HT1080 (cell line): Measurements from ENCODE around the gene NMRAL1. TPM values are rescaled to one million over a fixed set of nuclear protein-coding genes. Genes with fewer than 3 reads are reported as not detected.

Experiments used
- DNase-seq: peaks from one replicate; pipeline ENCODE4 v3.0.0-alpha.2; 2015; ENCODE audit warnings: low read depth
- total RNA-seq: library from RNA; depleted of rRNA; stranded (reverse); fragments of >200 nt; shearing (Covaris generic); gene quantifications from 2 replicates; pipeline ENCODE4 v1.2.3, GENCODE V29; 2014

NMRAL1 gene
- total RNA-seq, 1 experiment from 2014 or later: 33.8 TPM

DNA sequence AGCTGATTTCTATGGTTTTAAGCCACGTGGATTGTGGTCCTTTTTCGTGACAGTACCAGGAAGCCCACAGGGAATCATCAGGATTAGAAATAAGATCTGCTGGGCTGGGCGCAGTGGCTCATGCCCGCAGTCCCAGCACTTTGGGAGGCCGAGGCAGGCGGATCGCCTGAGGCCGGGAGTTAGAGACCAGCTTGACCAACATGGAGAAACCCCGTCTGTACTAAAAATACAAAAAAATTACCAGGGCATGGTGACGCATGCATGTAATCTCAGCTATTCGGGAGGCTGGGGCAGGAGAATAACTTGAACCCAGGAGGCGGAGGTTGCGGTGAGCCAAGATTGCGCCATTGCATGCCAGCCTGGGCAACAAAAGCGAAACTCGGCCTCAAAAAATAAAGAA, 6.5 kb downstream of the NMRAL1 start:
- DNase-seq: no peak

DNA sequence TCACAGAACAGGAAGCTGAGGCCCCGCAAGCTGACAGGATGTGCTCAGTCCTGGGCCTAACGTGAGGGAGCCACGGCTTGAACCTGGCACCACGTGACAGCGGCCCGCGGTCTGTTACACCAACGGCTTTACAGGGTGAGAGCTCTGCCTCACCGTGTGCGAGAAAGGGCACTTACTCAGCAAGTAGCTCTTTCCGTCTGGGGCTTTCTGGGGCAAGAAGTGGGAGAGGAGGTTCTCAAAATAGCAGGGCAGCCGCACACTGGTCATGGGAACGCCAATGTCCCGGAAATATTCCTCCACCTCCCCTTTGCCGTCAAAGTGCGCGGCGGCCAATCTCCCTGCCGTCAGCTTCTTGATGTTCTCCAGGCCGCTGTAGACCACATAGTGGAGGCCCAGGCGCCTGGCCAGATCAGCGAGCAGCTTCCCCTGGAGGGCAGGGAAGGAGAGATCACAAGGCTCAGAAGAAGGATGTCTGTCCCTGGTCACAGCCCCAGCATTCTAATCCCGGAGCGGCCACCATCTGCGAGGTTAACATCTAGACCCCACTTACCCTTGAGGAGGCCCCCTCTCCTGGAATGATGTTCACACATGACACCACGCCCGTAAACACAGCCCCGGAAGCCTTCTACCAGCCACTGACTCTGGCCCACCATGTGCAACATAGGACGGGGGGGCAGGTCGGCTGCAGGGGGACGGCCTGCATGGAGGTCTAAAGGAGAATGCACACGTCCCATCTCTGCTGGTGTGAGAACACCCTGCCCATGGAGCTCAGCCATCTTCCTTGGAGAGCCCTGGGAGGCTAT, 8.2 kb downstream of the NMRAL1 start:
- DNase-seq: no peak

DNA sequence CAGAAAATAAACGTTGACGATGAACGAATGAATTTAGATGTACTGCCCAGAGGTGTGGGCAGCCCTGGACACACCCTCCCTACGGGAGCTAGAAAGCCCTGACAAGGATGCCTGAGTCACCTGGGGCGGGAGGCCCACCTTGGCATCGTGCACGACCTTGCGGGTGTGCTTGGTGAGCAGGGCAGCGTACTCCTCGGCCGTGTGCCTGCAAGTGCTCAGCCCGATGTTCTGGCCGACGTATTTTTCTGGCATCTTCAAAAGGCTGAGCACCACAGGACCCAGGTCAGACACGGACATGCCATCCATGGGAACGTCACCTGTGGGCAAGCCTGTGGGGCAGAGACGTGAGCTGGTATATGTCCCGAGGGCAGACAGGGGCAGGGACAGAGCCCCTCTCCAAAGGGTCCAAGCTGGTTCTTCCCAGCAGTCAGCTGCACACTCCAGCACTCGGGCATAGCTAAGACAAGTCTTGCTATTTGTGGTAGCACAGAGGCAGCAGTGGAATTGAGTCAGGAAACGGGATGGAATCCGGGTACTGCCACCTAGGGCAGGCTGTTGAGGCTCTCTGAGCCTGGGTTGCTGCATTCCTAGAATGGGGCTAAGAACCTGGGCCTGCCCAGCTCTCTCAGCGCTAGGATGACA, 10.8 kb downstream of the NMRAL1 start:
- no peak for DNase-seq

DNA sequence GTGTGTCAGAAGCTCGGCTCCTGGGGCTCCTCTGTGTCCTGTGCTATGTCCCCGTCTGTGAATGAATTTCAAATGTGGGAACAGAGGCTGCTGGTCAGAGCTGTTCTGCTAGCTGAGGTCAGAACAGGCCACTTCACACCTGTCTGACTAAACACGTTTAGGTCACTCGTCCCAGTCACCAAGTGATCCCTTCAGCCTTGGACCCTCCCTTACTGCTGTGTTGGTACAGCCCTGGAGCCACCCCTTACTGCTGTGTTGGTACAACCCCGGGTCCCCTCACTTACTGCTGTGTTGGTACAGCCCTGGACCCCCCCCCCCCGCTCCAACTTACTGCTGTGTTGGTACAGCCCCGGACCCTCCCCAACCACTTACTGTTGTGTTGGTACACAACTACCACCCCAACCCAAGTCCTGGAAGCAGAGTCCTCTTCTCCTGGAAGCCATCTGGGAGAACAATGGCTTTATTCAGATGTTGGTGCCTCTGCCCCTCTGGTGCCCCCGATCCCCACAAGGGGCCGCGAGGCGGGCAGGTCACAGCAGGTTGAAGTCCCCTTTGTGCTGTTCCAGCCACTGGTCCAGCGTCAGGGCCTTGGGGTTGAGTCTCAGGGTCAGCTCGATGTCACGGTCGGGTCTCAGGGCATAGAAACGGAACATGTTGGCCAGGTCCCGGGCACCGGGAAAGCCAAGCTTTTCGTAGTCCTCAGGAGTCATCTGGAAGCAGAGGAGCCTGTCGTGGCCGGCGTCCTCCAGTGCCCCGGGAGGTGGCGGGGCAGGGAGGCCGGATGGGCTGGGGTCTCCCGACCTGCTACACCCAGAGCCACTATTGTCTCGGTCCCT, 13.0 kb downstream of the NMRAL1 start:
- DNase-seq: no peak

DNA sequence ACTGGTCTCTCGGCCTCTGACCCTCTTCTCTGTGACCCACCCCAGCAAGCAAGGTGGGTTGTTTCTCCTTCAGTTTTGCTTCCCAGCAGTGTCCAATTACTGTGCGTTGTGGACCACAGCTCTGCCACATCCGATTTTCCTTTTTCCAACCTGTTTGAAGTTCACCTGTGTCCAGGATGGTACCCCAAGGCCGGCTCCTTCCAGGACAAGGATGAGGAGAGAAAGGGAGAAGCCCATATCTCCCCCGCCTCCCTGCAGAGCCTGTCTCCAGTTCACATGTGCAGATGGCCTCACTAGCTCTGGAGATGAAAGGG, 13.5 kb downstream of the NMRAL1 start:
- no peak for DNase-seq

DNA sequence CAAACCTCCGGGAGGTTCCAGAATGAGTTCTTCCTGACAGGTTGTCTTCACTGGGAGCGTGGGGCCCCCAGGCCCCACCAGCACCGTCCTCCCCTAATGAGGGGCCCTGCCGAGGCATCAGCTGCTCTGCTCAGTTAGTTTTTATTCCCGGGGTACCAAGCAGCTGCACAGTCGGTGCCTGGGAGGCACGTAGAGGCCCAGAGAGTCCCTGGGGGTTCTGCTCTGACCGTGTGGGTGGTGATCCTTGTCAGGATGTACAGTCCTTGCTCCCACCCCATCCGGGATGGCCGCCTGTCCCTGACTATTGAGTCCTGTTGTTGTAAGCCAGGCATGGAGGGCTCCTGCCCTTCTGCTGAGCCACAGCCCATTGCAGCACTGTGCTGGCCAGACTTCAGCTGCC, 18.5 kb downstream of the NMRAL1 start:
- DNase-seq: no peak

DNA sequence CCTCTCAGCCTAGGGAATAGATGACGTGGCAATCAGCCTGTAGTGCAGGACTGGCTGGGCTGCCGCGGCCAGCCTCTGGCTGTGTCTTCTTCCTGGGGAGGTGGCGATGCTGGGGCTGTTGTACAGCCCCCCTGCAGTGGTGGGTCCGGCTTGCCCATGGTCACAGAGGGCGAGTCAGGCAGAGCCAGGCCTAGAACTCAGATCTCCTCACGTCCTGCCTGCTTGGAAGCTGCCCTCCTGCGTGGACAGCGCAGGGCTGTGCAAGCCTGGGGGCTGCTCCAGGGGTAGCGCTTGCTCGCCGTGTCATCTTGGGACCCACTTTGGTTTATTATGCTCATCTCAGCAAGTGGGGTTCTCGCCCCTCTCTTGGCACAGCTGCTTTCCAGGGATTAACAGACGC, 19.3 kb downstream of the NMRAL1 start:
- no peak for DNase-seq

DNA sequence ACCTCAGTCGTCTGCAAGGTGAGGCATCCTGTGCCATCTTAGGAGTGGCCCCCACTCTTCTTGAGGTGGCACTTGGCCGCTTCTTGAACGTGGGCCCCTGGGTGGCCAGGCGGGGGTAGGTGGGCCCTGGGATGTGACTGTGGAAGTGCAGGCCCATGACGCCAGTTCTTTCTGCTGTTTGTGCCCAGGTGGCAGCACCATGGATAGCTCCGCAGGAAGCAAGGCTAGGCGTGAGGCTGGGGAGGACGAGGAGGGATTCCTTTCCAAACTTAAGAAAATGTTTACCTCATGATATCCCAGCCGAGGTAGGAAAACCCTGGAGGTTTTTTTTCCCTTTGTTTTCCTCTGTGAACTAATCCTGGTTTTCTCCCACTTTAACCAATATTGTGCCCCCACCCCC, 19.8 kb downstream of the NMRAL1 start:
- no peak for DNase-seq

DNA sequence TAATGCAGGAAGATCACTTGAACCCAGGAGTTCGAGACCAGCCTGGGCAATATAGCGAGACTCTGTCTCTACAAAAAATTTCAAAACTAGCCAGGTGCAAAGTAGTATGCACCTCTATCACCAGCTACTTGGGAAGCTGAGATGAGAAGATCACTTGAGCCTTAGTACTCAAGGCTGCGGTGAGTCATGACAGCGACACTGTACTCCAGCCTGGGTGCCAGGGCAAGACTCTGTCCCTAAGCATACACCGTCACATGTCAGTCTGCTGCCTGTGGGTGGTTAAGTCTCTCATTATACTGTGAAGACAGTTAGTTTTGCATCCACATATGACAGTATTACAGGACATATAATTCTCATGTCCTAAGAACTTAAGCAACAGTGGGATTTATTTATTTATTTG, 21.8 kb downstream of the NMRAL1 start:
- DNase-seq: no peak

DNA sequence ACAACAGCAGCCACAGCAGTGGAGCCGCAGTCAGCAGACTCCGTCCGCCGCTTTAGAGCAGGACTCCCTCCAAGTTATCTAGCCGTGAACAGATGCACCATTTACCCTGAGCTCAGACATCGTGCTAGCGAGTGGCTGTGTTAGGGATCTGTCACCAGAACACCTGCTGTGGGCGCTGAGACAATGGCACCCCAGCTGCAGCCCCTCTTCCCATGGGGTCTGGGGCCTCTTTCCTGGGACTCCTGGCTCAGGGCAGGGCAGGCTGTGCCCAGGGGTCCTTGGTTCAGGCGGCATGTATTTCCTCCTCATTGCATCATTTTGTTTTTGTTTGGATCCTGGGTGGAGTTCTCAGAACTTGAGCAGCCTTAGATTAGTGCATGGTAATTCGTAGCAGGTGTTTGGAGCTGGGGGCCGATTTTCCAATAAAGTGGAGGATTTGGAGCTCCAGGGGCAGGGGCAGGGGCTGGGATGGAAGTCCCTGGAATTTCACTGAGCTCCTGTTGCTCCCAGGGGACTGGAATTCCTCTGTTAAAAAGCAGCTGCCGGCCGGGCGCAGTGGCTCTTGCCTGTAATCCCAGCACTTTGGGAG, 23.4 kb downstream of the NMRAL1 start:
- DNase-seq: no peak

DNA sequence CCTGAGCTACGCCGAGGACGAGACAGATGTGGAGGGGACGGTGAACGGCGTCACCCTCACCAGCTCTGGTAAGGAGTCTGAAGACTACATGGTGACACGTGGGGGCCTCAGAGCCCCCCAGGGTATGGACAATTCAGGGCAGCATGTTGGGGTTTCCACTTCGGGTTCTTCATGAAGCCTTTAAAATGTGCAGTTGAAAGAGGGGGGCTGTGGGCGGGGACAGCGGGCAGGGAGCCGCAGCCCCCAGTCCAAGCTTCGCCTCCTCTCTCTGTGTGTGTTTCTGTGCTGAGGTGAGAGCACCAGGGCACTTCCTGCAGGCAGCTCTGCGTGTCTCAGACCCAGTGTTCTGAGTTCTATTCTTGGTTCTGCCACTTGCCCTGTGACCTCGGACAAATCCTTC, 24.0 kb downstream of the NMRAL1 start:
- no peak for DNase-seq

DNA sequence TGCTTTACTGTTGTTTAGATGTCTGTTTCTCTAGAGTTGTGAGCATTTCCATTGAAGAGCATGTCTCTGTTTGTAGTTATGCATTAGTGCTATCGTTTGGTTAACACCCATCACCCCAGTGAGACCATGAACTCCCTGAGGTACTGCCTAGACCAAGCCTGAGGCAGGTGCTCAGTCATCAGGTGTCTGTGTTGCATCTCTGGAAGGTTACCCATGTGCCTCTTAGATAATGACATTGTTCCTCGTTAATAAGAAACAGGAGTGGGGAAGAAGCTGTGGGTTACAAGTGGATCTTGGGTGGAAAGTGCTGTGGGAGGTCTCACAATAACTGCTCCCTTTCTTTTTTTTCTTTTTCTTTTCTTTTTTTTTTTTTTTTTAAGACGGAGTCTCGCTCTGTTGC, 30.4 kb downstream of the NMRAL1 start:
- no peak for DNase-seq

DNA sequence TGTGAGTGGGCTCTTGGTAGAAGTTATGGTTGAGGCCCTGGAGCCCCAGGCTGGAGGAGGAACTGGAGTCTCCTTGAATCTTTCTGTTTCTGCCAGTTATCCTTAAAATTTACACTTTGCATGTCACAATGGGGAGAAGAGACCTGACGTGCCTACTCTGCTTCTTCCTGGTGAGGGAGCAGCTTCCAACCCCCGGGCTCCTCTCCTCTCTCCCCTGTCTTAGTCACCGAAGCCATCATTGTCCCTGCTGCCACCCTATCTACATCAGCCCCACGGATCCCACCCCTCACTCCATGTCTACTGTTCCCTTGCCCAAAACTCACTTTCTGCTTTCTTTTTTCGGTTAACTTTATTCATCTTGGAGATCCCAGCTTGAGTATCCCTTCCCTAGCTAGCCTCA, 31.2 kb downstream of the NMRAL1 start:
- no peak for DNase-seq

DNA sequence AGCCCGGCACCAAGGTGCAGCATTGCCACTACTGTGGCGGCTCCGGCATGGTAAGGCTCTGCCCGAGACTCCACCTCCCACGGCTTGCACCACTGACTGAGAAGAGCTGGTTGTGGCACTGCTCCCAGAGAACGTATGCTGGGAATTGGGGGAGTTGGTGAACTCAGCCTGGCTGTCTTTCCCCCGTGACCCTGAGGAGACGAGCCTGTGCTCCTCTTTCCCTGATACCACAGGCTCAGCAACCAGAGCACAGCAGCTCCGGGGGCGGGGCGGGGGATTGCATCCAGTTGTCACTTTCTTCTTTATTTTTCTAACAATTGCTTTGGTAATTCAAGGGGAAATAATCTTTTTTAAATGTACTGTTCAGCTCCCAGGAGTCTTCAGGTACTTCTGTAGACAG, 32.1 kb downstream of the NMRAL1 start:
- DNase-seq: no peak

DNA sequence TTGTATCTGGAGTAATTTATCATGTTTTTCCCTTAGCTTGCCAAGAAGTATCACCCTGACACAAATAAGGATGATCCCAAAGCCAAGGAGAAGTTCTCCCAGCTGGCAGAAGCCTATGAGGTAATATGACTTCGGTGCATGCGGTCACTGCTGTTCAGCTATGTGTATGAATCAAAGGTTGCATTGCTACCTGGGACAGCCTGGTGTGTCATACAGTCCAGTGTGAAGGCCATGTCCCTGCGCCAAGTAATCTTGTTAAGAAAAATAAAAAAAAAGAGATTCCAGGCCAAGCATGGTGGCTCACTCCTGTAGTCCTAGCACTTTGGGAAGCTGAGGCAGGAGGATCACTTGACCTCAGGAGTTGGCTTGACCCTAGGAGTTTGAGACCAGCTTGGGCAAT, 37.1 kb downstream of the NMRAL1 start:
- no peak for DNase-seq

DNA sequence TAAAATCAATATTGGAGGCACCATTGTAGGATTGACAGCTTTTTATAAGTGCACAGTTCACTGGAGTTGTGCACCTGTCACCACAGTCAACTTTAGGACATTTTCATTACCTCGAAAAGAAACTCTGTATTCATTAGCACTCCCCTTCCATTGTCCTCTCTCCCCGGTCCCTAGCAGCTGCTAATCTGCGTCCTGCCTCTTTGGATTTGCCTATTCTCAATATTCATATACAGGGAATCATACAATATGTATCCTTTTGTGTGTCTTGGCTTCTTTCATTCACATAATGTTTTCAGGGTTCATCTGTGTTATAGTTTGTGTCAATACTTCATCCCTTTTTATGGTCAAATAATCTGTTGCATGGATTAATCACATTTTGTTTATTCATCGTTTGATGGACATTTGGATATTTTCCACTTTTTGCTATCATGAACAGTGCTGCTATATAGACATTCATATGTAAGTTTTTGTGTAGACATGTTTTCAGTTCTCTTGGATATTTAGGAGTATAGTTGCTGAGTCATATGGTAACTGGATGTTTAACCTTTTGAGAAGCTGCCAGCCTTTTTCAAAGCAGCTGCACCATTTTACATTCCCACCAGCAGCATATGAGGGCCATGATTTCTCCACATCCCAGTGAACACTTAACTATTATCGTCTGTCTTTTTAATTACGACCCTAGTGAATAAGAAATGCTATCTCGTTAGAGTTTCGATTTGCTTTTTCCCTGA, 38.9 kb downstream of the NMRAL1 start:
- DNase-seq: no peak

DNA sequence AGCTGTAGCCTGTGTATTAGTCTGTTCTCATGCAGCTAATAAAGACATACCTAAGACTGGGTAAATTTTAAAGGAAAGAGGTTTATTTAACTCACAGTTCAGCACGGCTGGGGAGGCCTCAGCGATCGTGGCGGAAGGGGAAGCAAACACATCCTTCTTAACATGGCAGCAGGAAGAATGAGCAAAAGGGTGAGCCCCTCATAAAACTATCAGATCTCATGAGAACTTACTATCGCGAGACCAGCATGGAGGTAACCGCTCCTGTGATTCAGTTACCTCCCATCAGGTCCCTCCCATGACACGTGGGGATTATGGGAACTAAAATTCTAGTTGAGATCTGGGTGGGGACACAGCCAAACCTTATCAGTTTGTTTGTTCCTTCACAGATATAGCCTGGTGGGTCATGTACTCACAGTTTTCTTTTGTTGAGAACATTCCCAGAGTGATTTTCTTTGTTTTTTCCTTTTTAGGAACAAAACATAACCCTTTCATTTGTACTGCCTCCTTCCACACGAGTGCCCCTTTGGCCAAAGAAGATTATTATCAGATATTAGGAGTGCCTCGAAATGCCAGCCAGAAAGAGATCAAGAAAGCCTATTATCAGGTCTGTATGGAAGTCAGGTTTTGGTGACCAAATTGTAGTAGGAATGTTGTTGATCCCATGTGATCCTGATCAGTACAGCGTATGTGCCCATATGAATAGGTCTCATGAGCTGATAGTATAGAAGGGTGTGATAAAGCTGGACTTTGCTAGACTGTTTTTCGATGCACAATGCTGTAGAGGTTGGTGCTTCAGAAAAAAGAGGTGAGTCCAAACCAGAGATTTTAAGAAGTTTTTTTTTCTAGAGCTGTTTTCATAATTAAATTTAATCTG, 40.3 kb downstream of the NMRAL1 start:
- DNase-seq: no peak

DNA sequence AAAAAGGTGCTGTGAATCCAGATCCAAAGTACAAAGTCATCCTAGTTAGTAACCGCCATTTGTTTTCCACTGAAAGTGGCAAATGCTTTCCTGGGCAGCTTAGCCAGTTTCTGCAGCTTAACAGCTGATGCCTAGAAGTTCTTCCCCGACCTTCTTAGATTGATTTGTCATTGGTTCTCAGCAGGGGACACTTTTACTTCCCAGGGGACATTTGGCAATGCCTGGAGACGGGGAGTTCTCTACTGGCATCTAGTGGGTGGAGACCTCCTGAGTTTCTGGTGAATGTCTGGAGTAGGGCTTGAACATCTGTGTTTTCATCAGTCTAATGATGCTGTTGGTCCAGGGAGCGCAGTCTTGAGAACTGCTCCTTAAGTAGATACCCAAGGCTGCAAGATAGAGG, 41.2 kb downstream of the NMRAL1 start:
- DNase-seq: no peak

DNA sequence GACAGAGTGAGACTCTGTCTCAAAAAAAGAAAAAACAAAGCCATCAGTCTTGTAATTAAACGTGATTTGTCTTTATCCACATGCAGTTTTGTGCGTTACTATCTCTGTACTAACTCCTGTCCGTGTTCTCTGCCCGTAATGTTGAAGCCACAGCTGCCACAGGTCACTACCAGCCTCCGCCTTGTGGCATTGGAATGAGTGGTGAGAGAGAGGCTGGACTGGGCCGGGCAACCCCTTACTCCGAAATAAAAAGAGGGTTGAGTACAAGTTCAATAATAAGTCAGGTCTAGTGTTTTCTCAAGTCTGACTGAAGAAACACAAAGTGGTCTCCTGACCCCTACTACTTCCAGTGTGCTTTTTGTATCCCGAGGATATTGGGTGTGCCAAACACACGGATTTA, 43.4 kb downstream of the NMRAL1 start:
- DNase-seq: no peak

DNA sequence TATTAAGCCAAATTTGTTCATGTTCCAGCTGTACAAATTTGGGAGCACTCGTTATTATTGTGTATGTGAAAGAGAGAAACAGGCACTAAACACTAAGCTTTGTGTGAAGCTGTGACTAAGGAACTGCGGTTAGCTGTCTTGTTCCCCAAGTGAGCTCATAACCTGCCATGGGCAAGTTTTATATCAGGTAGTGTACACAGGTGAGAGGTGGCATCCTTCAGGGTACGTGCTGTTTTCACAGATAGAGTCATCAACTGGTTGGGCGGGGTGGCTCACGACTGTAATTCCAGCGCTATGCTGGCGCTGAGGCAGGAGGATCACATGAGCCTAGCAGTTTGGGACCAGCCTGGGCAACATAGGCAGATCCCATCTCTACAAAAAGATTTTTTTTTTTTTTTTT, 45.9 kb downstream of the NMRAL1 start:
- no peak for DNase-seq
